Measurements from ENCODE around the gene LRRC36. TPM values are rescaled to one million over a fixed set of nuclear protein-coding genes. Genes with fewer than 3 reads are reported as not detected.

LRRC36 gene
- total and polyA plus RNA-seq, 9 of the 15 experiments (the other 6 are each of a cell fraction or from before 2014, with no cell fraction given) = 0.09 to 0.40 (median 0.17) TPM; not detected in 1

GRCh38 chr16:67311607-67312488 lies 14.8 kb upstream of the LRRC36 start (continued):
- TF ChIP-seq ZNF592 (IDR thresholded peaks at IDR 0.05) (0 out of 2 replicates have a peak, but pooled peaks have one; percentile 33), FUS (optimal IDR thresholded peaks at IDR 0.05; ENCODE audit: low read depth, low read length) (no peak), NELFE (IDR thresholded peaks at IDR 0.05; ENCODE audit: insufficient read depth, insufficient read length) (no peak), MEIS2 (IDR thresholded peaks at IDR 0.05; ENCODE audit: partially characterized antibody) (peak; percentile 79), ZBTB11 (CRISPR knock-in tag; IDR thresholded peaks at IDR 0.05) (0 out of 6 replicates have a peak, but pooled peaks of 1 of the 3 experiments have one; percentile 29), CTBP1 (IDR thresholded peaks at IDR 0.05; ENCODE audit: borderline replicate concordance) (0 out of 2 replicates have a peak, but pooled peaks have one; percentile 25), NRF1 (conservative IDR thresholded peaks at IDR 0.05 in 1 of 2, IDR thresholded peaks at IDR 0.05 in 1 of 2) (0 out of 4 replicates have a peak, but pooled peaks of 1 of the 2 experiments have one; percentile 31)

Data from K562 (cell line).